Measurements from ENCODE around the gene GRM4.
"Not testable (repeated sequence)": the region's sequence is repeated elsewhere in the genome, so short reads cannot be mapped to it uniquely, and the experiment has no call there.

GRM4 gene

DNA sequence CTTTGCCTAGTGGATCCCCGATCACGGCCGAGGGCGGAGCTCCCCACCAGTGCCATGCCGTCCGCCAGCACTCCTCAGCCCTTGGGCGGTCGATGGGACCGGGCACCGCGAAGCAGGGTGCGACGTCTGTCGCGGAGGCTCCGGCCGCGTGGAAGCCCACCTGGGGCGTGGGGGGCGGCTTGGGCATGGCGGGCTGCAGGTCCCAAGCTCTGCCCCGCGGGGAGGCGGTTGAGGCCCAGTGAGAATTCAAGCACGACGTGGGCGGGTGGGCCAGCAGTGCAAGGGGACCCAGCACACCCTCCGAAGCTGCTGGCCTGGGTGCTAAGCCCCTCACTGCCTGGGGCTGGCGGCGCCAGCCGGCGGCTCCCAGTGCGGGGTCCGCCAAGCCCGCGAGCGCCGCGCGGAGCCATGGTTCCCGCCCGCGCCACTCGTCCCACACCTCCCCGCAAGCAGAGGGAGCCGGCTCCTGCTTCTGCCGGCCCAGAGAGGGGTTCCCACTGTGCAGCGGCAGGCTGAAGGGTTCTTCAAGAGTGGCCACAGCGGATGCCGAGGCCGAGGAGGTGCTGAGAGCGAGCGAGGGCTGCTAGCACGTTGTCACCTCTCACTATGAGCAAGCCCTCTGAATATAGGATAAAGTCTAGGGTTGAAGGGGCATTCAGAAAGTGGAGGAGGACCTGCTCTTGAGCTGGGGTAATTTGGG is 128.6 kb downstream of the GRM4 start:
- DNase-seq (ENCODE audit: low read depth), result no peak
- in situ Hi-C loops (cut with HindIII; ENCODE audit: low sequenced_read_pairs), result no loop called here
- TF ChIP-seq CTCF (IDR thresholded peaks at IDR 0.05; ENCODE audit: low read depth, low read length, missing control alignments), result no peak
- no peak overlapping the region for H3K4me3 ChIP-seq (ENCODE audit: low read depth, low read length)

- H3K4me3 ChIP-seq (ENCODE audit: low read depth, low read length); in situ Hi-C loops (cut with HindIII; ENCODE audit: low sequenced_read_pairs); DNase-seq (ENCODE audit: low read depth): not testable (repeated sequence)
These were observed 129.3 kb downstream of the GRM4 start for GRCh38 chr6:34016573-34016972.

GRCh38 chr6:34015586-34015985 is 130.3 kb downstream of the GRM4 start:
- TF ChIP-seq CTCF (IDR thresholded peaks at IDR 0.05; ENCODE audit: low read depth, low read length, missing control alignments), result no peak
- DNase-seq (ENCODE audit: low read depth), result no peak
- H3K4me3 ChIP-seq (ENCODE audit: low read depth, low read length), result no peak overlapping the region
- in situ Hi-C loops (cut with HindIII; ENCODE audit: low sequenced_read_pairs), result no loop called here

GRCh38 chr6:34011264-34011663 is 134.6 kb downstream of the GRM4 start:
- no peak overlapping the region for H3K4me3 ChIP-seq (ENCODE audit: low read depth, low read length)
- no peak for DNase-seq (ENCODE audit: low read depth)
- no peak for TF ChIP-seq CTCF (IDR thresholded peaks at IDR 0.05; ENCODE audit: low read depth, low read length, missing control alignments)
- in situ Hi-C loops (cut with HindIII; ENCODE audit: low sequenced_read_pairs), result no loop called here

DNA sequence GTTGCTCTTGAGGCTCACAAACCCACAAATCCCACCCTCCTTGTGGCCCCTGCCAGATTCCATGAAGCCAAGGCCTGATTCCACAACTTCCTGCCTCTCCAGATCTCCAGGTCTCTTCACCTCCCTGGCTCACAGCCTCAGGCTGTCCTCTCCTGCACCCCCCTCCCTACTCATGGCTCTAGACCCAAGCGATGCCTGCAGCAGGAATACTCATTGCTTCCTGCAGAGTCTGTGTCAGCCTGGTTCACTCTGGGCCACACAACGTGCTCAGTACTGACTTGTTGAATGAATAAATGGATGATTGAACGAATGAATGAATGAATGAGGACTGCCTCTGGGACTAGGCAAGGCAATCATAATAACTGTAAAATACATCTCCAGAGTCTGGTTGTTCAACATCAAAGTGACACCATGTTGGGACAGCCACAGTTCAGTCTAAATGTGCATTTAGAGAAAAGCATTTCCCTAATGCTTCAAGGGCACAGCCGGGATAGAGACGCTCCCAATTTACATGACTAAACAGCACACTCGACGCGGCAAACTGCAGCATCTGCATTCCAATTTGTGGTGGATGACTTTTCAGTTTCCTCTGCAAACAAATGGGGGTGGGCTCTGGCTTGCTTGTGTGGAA is 139.9 kb downstream of the GRM4 start:
- no peak for DNase-seq (ENCODE audit: low read depth)
- TF ChIP-seq CTCF (IDR thresholded peaks at IDR 0.05; ENCODE audit: low read depth, low read length, missing control alignments), result no peak
- no peak overlapping the region for H3K4me3 ChIP-seq (ENCODE audit: low read depth, low read length)
- in situ Hi-C loops (cut with HindIII; ENCODE audit: low sequenced_read_pairs), result no loop called here

- in situ Hi-C loops (cut with HindIII; ENCODE audit: low sequenced_read_pairs), result no loop called here
- no peak overlapping the region for H3K4me3 ChIP-seq (ENCODE audit: low read depth, low read length)
These were observed 141.2 kb downstream of the GRM4 start for GRCh38 chr6:34004706-34005105.

More at GRCh38 chr6:34004706-34005105, 141.2 kb downstream of the GRM4 start:
- no peak for TF ChIP-seq CTCF (IDR thresholded peaks at IDR 0.05; ENCODE audit: low read depth, low read length, missing control alignments)
- DNase-seq (ENCODE audit: low read depth), result no peak
